IPS-11a (cell line): ENCODE results near the gene PLEKHG7.
"Not testable (repeated sequence)": the region's sequence is repeated elsewhere in the genome, so short reads cannot be mapped to it uniquely, and the experiment has no call there.

ENCODE experiments used
- H3K4me3 ChIP-seq: one replicate; pipeline ENCODE4 v1.5.1; 2013; ENCODE audit warnings: low read depth, low read length, control low read depth

Gene PLEKHG7

DNA sequence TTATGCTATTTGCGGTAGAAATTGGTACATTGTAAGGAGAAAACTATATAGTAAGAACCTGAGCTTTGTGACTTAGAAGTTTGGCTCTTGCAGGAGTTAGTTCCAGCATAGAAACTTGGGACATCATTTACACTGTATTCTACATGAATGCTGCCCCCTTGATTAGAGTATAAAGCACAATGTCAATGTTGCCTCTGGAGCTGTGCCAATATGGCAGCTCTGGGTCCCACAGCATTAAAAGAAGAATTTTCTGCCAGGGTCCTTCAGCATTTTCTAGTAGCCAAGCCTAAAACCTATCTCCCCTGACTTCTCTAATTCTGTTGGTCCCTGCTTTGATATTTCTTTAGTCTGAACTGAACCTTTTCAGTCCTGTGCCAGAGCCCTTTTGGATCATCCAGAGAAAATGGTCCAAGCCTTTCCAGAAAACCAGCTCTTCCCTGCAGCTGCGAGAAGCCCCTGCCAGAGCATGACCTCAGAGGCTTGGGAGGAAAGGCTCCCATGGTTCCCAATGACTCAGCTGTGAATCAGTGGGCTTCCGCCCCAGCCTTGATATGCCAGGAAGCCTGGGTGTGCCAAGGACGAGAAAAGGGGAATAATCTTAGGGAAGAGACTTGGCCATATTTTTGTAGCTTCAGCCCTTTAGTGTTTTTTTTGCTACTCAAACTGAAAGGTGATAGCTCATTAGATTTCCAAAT, 43.2 kb downstream of the PLEKHG7 start:
- no peak overlapping the region for H3K4me3 ChIP-seq

DNA sequence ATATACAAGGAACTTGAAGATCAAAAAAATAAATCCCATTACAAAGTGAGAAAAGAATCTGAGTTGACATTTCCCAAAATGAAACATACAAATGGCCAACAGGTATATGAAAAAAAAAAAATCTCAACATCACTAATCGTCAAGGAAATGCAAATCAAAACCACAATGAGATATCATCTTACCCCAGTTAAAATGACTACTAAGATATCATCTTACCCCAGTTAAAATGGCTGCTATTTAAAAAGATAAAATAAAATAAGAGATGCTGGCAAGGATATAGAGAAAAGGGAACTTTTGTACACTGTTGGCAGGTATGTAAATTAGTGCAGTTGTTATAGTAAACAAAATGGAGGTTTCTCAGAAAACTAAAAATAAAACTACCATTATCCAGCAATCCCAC, 44.4 kb downstream of the PLEKHG7 start:
- H3K4me3 ChIP-seq: no peak overlapping the region

DNA sequence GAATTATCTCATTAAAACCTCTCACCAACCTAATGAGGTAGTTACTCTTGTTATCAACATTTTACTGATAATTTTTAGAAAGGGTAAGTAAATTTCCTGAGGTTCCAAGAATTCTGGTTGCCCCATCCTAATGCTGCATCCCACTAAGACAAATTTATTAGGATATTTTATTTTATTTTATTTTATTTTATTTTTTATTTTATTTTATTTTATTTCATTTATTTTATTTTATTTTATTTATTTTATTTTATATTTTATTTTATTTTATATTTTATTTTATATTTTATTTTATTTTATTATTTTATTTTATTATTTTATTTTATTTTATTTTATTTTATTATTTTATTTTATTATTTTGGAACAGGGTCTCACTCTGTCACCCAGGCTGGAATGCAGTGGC, 46.9 kb downstream of the PLEKHG7 start:
- not testable (repeated sequence) for H3K4me3 ChIP-seq

DNA sequence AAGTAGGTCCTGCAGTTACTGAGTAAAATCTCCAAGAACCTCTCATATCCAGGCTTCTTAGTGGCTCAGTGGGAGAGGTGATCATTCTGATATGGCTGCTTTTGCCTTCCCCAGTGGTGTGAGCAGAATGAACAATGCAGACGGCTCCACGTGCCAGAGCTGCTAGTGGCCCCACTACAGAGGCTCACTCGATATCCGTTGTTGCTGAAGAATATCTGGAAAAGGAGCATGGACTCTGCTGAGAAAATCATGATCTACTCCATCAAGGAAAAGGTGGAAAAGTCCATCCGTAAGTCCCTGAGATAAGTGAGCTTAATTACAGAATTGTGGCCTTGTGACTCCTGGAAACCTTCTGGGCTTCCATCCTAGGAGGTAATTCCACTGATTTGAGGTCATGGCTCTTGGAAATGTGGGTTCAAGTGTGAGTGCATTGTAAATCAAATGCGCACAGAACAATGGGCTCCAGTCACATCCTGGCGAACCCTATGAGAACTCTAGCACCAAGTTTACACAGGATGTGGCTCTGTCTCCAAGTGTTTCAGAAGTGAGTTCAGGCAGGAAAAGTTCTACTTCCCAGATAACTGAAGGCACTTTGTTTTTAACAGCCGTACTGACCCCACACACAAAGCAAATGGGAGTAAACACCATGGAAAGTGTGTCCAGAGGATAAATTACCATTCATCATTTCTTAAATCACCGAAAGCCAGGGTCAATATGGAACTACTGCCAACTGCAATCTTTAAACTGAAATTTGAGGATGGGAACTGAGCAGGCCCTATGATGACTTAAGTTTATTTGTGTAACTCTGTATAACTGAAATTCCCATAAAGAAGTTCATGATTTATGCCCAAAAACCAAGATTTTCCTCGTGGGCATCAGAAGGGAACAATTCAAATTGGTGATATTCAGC, 51.4 kb downstream of the PLEKHG7 start:
- H3K4me3 ChIP-seq: no peak overlapping the region

DNA sequence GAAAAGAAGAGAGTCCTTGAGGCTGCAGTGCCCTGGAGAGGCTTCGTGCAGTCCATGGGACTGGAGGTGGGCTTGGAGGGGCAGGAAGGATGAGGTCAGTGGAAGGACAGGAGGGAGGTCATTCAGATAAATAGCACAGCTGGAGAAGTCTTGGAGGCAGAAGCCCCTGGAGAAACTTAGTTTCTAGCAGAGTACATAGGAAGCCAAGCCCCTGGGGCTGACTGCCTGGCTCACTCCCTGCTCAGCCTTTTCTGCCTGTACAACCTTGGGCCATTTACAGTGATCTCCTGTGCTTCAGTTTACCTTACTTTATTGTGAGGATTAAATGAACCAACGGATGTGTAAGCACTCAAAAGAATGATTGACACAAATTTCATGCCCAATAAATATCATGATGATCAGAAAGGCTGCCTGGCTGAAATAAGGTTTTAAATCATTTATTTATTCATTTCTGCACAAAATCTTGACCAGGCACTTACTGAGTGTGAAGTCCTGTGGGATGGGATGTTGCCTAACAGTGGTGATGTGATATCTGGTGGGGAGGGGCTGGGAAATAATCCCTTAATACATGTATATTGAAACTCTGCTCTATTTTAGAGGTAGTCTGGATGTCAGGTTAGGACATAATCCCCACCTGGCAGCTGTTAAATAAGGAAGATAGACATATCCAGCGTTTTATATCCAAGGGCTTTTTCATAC, 54.3 kb downstream of the PLEKHG7 start:
- no peak overlapping the region for H3K4me3 ChIP-seq

DNA sequence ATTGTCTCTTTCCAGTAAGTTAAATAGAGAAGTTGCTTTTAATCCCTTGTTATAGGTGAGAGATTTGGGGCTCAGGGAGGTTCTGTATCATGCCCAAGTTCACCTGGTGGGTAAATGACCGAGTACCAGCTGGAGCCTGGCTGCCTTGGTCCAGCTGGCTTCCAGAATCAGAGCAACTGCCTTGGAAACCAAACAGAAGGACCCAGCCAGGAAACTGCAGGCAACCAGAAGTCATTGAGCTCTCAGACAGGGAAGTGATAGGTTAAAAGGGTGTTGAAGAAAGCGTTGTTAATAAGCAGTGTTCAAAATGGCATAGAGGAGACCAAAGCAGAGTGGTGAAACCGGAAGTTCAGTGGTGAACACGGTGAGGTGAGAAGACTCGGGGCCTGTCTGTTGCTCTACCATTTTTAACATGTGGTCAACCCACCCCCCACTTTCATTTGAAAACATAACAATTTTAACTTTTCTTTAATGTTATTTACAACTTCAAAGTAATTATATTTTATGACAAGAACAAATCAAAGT, 54.9 kb downstream of the PLEKHG7 start:
- no peak overlapping the region for H3K4me3 ChIP-seq

DNA sequence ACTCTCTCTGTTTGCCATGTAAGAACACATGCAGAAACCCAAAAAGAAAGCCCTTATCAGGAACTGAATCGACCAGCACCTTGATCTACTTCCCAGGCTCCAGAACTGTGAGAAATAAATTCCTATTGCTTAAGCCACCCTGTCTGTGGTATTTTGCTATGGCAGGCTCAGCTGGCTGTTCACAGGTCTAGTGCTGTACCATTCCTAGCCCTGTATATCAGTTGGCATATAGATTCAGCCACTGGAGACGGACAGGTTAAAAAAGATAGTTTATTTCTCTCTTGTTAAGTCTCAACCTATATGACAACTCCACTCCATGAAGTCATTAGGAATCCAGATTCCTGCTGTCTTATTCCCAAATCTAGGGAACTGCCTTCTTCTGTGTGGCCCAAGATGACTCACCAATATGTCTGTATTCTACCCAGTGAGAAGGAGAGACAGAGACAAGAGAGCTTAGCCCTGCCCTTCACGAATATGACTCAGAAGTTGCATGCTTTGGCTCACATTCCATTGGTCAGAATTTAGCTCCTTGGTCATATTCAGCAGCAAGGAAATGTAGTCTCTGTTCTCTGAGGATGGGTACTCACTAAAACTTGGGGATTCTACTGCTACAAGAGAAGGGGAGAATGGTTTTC, 57.0 kb downstream of the PLEKHG7 start:
- no peak overlapping the region for H3K4me3 ChIP-seq

DNA sequence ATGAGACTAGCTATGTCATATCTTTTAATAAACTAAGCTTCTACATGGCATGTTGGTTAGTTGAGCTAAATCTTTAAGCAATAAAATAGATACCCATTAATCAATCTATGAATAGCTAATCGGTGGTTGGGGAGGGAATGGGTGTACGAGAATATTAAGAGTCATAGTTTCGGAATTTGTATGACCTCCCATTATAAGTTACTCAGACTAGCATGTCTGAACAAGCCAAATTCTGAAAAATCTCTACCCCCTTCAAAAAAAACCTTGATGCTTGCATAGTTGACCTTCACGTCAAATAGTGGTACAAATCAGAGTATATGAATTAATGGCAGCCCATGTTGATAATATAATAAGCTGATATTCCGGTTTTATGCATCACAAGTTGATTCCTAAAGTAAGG, 60.0 kb downstream of the PLEKHG7 start:
- no peak overlapping the region for H3K4me3 ChIP-seq

DNA sequence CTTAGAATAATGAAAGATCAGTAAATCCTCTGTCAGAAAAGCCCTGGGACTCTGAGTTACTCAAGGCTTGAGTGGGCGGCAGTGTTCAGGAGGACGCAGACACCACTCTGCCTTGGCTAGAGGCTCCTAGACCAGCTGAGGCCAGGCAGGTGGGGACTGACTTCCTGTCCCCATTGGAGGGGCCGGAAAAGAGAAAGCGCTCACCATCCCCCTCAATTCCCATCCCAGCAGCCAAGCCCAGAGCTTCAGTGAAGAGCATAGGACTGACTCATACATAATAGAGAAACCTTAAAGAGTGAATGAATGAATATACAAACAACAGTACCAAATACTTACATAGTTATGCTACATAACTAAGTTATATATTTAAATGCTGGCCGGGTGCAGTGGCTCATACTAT, 62.0 kb downstream of the PLEKHG7 start:
- H3K4me3 ChIP-seq: no peak overlapping the region

DNA sequence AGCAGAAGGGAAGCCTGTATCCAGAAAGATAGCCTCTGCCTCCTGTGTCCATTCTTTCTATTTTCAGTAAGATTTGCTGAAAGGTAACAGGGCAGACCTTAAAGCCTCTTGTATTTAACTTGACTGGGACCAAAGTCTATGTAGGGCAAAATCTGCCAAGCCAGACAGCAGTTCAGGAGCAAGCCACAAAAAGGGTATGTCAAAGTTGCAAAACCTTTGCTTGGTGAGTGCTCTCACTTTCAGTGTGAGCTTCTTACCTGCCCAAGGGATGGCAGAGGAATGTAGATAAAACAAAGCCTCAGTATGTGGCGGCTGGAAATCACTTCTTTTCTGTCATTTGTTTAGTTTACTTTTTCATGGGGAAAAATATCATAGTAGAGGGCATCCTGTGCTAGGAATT, 63.1 kb downstream of the PLEKHG7 start:
- H3K4me3 ChIP-seq: no peak overlapping the region

DNA sequence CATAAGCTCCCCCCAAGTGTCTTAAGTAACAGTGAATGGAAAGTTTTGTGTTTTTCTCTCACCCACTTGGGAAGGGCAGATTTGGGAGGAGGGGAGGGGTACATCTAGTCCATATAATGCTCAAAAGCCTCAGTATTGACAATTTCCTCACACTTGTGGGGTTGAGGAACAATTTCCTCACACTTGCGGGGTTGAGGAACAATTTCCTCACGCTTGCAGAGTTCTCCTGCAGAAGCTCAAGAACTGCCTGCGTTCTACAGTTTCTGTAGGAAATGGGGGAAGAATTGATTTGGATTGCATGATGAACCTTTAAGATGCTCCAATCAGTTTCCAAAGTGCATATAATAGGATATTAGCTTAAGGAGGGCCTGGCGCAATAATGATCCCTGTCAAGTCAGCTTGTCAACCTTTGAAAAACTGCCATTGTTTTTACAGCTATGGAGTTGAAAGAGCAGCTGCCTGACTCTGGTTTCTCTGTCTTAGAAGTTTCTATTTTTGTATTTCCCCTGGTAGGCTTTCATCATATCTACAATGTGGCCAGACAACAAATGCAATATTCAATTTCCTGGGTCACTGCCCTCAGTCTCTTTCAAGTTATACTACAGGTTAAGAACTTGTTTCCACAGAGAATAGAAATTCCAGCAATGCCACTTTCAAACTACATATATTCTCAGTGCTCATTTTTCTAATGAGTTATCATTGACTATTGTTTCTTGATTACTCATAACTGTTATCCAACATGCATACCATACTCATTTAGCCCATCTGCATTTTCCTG, 66.5 kb downstream of the PLEKHG7 start:
- H3K4me3 ChIP-seq: no peak overlapping the region

DNA sequence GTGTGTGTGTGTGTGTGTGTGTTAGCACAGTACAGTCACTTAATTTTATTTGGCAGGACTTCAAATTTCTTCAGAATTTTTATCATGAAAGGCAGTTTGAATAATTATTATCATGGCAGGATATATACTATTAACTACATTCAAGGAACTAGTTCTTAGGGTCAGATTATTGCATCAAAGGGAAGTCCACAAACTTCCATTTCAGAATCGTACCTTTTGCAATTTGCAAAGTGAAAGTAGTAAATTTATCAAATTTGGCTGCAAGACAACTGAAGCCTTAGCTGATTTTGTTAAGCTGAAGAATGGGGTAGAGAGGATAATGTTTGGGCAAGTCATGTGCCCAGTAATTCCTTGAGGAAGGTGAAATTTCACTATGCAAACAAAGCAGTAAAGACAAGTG, 68.2 kb downstream of the PLEKHG7 start:
- H3K4me3 ChIP-seq: no peak overlapping the region

DNA sequence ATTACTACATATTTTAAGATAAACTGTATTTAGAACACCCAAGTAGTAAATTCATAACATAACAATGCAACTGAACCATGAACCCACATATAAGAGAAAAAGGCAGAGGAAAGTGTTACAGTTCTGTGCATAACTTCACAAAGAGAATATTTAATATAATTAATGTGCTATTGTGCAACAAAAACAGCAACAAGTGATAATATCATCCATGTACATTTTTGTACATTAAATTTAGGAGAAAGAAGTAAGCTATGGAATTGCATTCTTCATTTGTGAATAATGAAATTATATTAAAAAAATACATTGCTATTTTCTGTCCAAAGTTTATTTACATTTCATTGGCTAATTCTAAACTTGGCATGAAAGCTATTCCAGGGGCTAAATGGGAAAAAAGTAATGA, 72.6 kb downstream of the PLEKHG7 start:
- H3K4me3 ChIP-seq: no peak overlapping the region

DNA sequence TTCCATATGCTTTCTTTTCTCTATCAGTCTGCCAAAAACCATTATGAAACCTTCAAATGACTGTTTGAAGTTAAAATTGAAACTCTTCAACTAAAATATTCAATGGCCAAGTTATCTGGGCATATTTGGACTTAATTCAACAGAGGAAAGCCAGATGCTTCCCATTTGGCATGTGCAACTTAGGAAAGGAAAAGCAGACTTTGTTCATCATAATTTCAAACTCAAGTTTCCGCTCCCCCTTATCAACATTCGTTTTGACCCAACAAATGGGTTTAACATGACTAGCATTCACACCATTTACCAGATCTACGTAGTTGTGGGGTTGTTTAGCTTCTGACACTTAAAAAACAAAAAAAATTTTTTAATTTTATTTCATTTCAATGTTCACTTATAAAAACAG, 75.7 kb downstream of the PLEKHG7 start:
- H3K4me3 ChIP-seq: no peak overlapping the region

DNA sequence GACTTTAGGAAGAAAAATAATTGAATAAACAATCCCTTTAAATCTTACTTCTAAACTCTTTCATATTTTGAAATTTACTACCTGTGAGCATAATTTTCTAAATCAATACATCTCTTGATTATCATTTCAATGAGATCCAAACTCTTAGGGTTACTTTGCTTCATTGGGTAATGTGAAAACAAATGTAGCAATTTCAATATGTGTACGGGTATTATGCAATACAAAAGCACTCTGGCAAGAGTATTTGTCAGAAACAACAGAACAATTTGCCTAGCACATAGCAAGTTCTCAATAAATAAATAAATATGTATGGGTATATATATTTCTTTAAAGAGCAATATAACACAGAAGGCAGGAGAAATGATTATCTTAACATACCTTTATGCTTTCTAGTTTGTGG, 77.1 kb downstream of the PLEKHG7 start:
- no peak overlapping the region for H3K4me3 ChIP-seq

DNA sequence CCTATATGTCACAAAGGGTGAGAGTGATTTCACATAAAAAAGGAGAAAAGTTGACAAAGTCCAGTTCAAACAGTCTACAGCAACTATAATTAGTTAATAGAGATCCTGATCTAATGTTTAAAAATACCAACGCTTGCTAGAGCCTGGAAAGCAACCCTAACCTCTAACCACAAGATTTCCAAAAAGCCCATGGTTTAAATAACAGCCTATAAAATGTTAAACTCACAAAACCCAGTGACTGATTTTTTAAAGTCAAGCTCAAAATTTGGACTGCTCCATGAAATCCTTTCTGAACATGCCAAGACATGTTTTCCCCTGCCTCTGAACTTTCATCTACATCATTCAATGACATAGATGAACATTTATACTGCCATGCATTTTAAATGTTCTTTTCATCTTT, 81.6 kb downstream of the PLEKHG7 start:
- H3K4me3 ChIP-seq: no peak overlapping the region

DNA sequence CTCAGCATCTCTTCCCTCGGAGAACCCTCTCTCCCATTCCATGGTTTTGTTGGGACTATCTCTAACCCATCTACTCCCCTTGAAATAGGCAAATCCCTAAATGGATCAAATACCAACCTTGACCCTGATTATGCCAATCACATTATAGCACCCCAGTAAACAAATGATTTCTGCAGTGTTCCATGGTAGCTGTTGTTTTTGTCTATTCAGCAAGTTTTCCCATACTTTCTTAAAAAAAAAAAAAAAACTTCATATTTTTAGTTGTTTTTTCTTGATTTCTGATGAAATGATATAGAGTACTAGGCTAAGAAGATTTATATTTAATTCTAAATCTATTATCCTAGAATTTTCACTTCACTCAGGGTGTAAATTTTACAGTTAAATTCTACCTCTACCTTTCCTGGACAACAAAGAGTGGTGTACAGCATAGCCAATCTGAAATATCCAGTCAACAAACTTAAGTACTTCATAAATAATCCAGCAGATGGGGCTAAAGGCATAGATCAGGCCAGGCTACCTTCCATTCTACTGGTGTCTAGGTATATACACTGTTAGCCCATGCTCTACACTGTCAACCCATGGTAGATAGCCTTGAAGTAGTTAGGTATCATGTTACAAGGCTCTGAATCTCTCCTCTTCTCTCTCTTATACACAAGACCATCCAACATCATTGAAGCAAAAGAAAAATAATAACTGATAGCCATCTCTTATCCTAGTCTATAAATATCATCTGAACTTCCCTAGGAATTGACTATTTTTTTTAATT, 82.2 kb downstream of the PLEKHG7 start:
- H3K4me3 ChIP-seq: no peak overlapping the region

DNA sequence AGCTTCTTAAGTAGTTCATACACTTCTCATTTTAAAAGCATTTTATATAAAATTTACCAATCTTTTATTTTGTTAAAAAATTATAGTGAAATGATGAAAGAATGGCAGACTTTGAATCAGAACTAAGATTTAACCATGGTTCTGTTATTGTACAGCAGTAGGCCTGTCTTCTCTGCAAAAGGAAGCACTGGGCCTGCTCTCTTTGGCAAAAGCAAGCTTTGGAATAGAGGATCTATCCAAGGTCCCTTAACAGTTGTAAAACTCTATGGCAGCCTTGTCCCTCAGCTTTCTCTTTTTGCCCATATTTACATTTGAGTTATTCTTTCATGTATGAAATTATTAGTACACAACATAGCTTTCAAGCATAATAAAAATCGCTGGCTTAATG, 82.8 kb downstream of the PLEKHG7 start:
- no peak overlapping the region for H3K4me3 ChIP-seq

DNA sequence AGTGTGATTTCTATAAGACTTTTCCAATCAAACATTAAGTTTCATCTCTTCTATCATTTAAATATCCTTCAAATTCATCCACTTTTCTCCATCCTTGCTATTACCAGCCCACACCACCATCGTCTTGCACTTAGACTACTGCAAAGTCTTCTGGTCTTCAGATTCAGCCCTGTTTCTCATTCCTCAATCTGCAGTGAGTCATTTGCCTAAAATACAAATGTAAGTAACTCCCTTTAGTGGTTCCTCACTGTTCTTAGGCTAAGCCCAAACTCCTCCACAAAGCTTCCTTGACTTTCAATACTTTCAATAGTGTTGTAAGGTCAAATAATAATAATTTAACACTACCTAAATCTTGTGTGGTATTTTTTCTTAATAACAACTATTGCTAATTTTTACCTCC, 83.3 kb downstream of the PLEKHG7 start:
- no peak overlapping the region for H3K4me3 ChIP-seq

DNA sequence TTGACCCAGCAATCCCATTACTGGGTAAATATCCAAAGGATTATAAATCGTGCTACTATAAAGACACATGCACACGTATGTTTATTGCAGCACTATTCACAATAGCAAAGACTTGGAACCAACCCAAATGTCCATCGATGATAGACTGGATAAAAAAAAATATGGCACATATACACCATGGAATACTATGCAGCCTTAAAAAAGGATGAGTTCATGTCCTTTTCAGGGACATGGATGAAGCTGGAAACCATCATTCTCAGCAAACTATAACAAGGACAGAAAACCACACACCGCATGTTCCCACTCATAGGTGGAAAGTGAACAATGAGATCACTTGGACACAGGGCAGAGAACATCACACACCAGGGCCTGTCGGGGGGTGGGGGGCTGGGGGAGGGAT, 91.6 kb downstream of the PLEKHG7 start:
- H3K4me3 ChIP-seq: not testable (repeated sequence)
